DND-41 (cell line): ENCODE data around the gene PASK.

ENCODE experiments used
- EZH2 ChIP-seq: IDR thresholded peaks from 3 replicates; pipeline ENCODE4 v1.6.1; 2012; ENCODE audit warnings: borderline replicate concordance, low read depth, mild to moderate bottlenecking, moderate library complexity, low read length, inconsistent platforms; ENCODE audit not compliant: severe bottlenecking
- TF ChIP-seq, protein P1 (sequence below): IDR thresholded peaks from 2 replicates; pipeline ENCODE4 v1.5.1; 2012; ENCODE audit warnings: borderline replicate concordance, low read length, moderate library complexity, mild to moderate bottlenecking; ENCODE audit not compliant: poor library complexity, severe bottlenecking; ENCODE audit errors: extremely low read depth

DNA sequence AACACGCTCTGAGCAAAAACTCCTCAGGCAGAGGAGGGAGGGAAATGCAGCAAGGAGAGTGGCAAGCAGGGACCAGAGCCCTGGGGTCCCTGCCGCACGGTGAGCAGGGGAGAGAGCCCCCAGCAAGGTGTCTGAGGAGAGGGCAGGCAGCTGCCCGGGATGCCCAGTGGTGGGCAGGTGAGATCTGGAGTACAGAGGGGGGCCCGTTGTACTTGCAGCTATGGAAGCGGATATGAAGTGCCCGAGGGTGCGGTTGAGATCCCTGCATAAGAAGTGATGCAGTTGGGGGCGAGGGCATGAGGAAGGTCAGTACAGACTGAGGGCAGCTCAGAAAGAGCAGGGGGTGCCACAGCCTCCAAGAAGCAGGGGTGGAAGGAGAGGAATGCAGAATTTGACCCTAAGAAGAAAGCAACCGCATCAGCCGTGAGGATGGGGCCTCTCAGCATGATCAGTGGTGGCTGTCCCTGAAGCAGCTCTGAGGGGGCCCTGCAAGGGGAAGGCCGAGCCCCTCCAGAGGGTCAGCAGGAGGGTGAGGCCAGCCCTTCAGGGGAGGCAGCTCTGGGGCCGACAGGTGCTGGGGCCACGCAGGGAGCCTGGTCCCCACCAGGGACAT lies 76.6 kb downstream of the PASK start:
- no peak for TF ChIP-seq EZH2
- TF ChIP-seq, protein P1, sequence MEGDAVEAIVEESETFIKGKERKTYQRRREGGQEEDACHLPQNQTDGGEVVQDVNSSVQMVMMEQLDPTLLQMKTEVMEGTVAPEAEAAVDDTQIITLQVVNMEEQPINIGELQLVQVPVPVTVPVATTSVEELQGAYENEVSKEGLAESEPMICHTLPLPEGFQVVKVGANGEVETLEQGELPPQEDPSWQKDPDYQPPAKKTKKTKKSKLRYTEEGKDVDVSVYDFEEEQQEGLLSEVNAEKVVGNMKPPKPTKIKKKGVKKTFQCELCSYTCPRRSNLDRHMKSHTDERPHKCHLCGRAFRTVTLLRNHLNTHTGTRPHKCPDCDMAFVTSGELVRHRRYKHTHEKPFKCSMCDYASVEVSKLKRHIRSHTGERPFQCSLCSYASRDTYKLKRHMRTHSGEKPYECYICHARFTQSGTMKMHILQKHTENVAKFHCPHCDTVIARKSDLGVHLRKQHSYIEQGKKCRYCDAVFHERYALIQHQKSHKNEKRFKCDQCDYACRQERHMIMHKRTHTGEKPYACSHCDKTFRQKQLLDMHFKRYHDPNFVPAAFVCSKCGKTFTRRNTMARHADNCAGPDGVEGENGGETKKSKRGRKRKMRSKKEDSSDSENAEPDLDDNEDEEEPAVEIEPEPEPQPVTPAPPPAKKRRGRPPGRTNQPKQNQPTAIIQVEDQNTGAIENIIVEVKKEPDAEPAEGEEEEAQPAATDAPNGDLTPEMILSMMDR: no peak
